ENCODE data around the gene MUC6.

- TF ChIP-seq CTCF (IDR thresholded peaks at IDR 0.05; ENCODE audit: control extremely low read depth in 1 of 3, insufficient read depth in 1 of 3, low read depth in 1 of 3, low read length in 3 of 3) (no peak), KDM5A (IDR thresholded peaks at IDR 0.05; ENCODE audit: low read length) (no peak), ATF3 (IDR thresholded peaks at IDR 0.05; ENCODE audit: insufficient read depth, low read depth, low read length) (no peak), KDM1A (IDR thresholded peaks at IDR 0.05; ENCODE audit: borderline replicate concordance, low read length) (no peak), EP300 (IDR thresholded peaks at IDR 0.05; ENCODE audit: borderline replicate concordance in 1 of 2, low read depth in 2 of 2, low read length in 2 of 2) (no peak)
These were observed 11.2 kb upstream of the MUC6 start for GRCh38 chr11:1047595-1048156.

Data from H1 (cell line).